ENCODE results near the gene EIF3K. TPM values are rescaled to one million over a fixed set of nuclear protein-coding genes. Genes with fewer than 3 reads are reported as not detected.

EIF3K gene
- total RNA-seq, 1 experiment from 2014 or later, result 2,011 TPM

- TF ChIP-seq, protein P1, sequence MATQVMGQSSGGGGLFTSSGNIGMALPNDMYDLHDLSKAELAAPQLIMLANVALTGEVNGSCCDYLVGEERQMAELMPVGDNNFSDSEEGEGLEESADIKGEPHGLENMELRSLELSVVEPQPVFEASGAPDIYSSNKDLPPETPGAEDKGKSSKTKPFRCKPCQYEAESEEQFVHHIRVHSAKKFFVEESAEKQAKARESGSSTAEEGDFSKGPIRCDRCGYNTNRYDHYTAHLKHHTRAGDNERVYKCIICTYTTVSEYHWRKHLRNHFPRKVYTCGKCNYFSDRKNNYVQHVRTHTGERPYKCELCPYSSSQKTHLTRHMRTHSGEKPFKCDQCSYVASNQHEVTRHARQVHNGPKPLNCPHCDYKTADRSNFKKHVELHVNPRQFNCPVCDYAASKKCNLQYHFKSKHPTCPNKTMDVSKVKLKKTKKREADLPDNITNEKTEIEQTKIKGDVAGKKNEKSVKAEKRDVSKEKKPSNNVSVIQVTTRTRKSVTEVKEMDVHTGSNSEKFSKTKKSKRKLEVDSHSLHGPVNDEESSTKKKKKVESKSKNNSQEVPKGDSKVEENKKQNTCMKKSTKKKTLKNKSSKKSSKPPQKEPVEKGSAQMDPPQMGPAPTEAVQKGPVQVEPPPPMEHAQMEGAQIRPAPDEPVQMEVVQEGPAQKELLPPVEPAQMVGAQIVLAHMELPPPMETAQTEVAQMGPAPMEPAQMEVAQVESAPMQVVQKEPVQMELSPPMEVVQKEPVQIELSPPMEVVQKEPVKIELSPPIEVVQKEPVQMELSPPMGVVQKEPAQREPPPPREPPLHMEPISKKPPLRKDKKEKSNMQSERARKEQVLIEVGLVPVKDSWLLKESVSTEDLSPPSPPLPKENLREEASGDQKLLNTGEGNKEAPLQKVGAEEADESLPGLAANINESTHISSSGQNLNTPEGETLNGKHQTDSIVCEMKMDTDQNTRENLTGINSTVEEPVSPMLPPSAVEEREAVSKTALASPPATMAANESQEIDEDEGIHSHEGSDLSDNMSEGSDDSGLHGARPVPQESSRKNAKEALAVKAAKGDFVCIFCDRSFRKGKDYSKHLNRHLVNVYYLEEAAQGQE (IDR thresholded peaks at IDR 0.05; ENCODE audit: insufficient read depth in 1 of 2, low read depth in 2 of 2, low read length in 1 of 2), result no peak
- TF ChIP-seq TCF7L2 (IDR thresholded peaks at IDR 0.05; ENCODE audit: low read depth, low read length), result peak; percentile 84
- in situ Hi-C loops (cut with HindIII; ENCODE audit: low pct_unique_long_range_greater_than_20kb, low sequenced_read_pairs), result no loop called here
- H3K27me3 ChIP-seq (ENCODE audit: control insufficient read depth, insufficient read depth, low read length), result no peaks in the 10 kb centered on the region
- H3K27ac ChIP-seq (ENCODE audit: low read length), result peak overlapping the region; percentile 98
- ATAC-seq (no peak), DNase-seq (ENCODE audit: low read depth, low spot score) (no peak)
- POLR2A ChIA-PET, result interaction anchor here (0.7 to 1.0 kb wide), 5 partner anchors 13 to 721 kb away, joined by 3 to 10 read pairs (median 3); partner anchors contain the start of gene ZFP36
- H3K4me3 ChIP-seq (ENCODE audit: low read depth in 2 of 2, low read length in 2 of 2), result no peak overlapping the region
- BruUV-seq (replicated peaks), result no TSS peak
- CTCF ChIA-PET, result interaction anchor here (0.5 to 0.7 kb wide), 5 partner anchors 14 to 1510 kb away, joined by 3 to 8 read pairs (median 5); no protein-coding TSS in a partner anchor
- no peaks in the 10 kb centered on the region for H3K36me3 ChIP-seq (ENCODE audit: control insufficient read depth, insufficient read depth, low read length)
- peaks cover 4% of the 10 kb centered on the region; the same call in 1 of the 2 replicates for H3K9me3 ChIP-seq (ENCODE audit: control insufficient read depth, insufficient read depth, low read depth, low read length)
- intact Hi-C loops (cut with micrococcal nuclease; ENCODE audit: unreplicated experiment), result no loop called here
- H3K4me1 ChIP-seq (ENCODE audit: control insufficient read depth, insufficient read depth, low read length), result peaks cover 100% of the 10 kb centered on the region
Observed at GRCh38 chr19:38685666-38686529, 66.9 kb downstream of the EIF3K start.

DNA sequence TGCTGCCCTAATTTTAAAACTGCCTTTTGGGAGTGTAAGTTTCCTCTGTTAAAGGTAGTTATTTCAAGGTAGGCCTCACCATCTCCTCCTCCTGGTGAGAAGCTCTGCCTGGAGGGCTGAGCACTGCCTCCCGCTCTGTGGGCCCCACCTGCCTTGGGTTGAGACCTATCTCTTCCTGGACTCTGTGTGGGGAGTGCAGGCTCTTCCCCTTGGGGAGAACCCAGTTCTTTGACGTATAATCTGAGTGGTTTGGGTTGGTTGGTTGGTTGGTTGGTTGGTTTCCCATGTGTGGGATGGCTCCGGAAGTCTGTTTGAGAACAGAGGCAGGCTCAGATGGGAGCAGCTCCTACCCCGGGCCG lies 67.5 kb downstream of the EIF3K start:
- TF ChIP-seq TCF7L2 (IDR thresholded peaks at IDR 0.05; ENCODE audit: low read depth, low read length) (peak; percentile 4; the same call in 1 of the 2 replicates), SIN3A (IDR thresholded peaks at IDR 0.05; ENCODE audit: borderline replicate concordance, insufficient read depth, low read depth, low read length) (no peak), CTCF (IDR thresholded peaks at IDR 0.05) (no peak), POLR2AphosphoS5 (IDR thresholded peaks at IDR 0.05; ENCODE audit: low read depth, low read length) (no peak)
- TF ChIP-seq, protein P1 (IDR thresholded peaks at IDR 0.05; ENCODE audit: insufficient read depth in 1 of 2, low read depth in 2 of 2, low read length in 1 of 2), result no peak
- in situ Hi-C loops (cut with HindIII; ENCODE audit: low pct_unique_long_range_greater_than_20kb, low sequenced_read_pairs) (no loop called here), intact Hi-C loops (cut with micrococcal nuclease; ENCODE audit: unreplicated experiment) (no loop called here)
- POLR2A ChIA-PET, result interaction anchor here (0.5 to 1.0 kb wide), 5 partner anchors 19 to 720 kb away, joined by 3 to 10 read pairs (median 5); partner anchors contain the start of gene ZFP36
- no peaks in the 10 kb centered on the region for H3K36me3 ChIP-seq (ENCODE audit: control insufficient read depth, insufficient read depth, low read length)
- no TSS peak for BruUV-seq (replicated peaks)
- CTCF ChIA-PET, result interaction anchor here (0.6 to 0.7 kb wide), 4 partner anchors 13 to 1509 kb away, joined by 3 to 8 read pairs (median 6); no protein-coding TSS in a partner anchor
- no peak overlapping the region for H3K4me3 ChIP-seq (ENCODE audit: low read depth in 2 of 2, low read length in 2 of 2)
- H3K27me3 ChIP-seq (ENCODE audit: control insufficient read depth, insufficient read depth, low read length), result no peaks in the 10 kb centered on the region
- H3K9me3 ChIP-seq (ENCODE audit: control insufficient read depth, insufficient read depth, low read depth, low read length), result peaks cover 4% of the 10 kb centered on the region; the same call in 1 of the 2 replicates
- H3K4me1 ChIP-seq (ENCODE audit: control insufficient read depth, insufficient read depth, low read length), result peaks cover 100% of the 10 kb centered on the region
- no peak for DNase-seq (ENCODE audit: low read depth, low spot score)
- peak overlapping the region; percentile 98 for H3K27ac ChIP-seq (ENCODE audit: low read length)
- no peak for ATAC-seq

Other genes with a start within 250 kb of the EIF3K start
- 388 TPM for gene PSMD8, start 244.6 kb upstream of the EIF3K start, total RNA-seq (2021; ENCODE audit: unreplicated experiment)
- gene GGN, start 231.2 kb upstream of the EIF3K start, total RNA-seq (2021; ENCODE audit: unreplicated experiment), result 1.4 TPM
- 3.8 TPM for gene SPRED3, start 230.5 kb upstream of the EIF3K start, total RNA-seq (2021; ENCODE audit: unreplicated experiment)
- gene FAM98C, start 216.1 kb upstream of the EIF3K start, total RNA-seq (2021; ENCODE audit: unreplicated experiment), result 24.7 TPM
- not detected for gene RASGRP4, start 193.0 kb upstream of the EIF3K start, total RNA-seq (2021; ENCODE audit: unreplicated experiment)
- 34.2 TPM for gene RYR1, start 185.5 kb upstream of the EIF3K start, total RNA-seq (2021; ENCODE audit: unreplicated experiment)
- 11.1 TPM for gene MAP4K1, start 1.2 kb upstream of the EIF3K start, total RNA-seq (2021; ENCODE audit: unreplicated experiment)
- 3,297 TPM for gene ACTN4, start 28.5 kb downstream of the EIF3K start, total RNA-seq (2021; ENCODE audit: unreplicated experiment)
- gene CAPN12, start 125.3 kb downstream of the EIF3K start, total RNA-seq (2021; ENCODE audit: unreplicated experiment), result 58.5 TPM
- not detected for gene LGALS7, start 154.3 kb downstream of the EIF3K start, total RNA-seq (2021; ENCODE audit: unreplicated experiment)
- 3.6 TPM for gene LGALS7B, start 170.0 kb downstream of the EIF3K start, total RNA-seq (2021; ENCODE audit: unreplicated experiment)
- gene LGALS4, start 193.8 kb downstream of the EIF3K start, total RNA-seq (2021; ENCODE audit: unreplicated experiment), result 3.9 TPM
- 945 TPM for gene ECH1, start 212.6 kb downstream of the EIF3K start, total RNA-seq (2021; ENCODE audit: unreplicated experiment)
- gene HNRNPL, start 230.8 kb downstream of the EIF3K start, total RNA-seq (2021; ENCODE audit: unreplicated experiment), result 749 TPM